ENCODE data around the gene RAD17.

The RAD17 gene

DNA sequence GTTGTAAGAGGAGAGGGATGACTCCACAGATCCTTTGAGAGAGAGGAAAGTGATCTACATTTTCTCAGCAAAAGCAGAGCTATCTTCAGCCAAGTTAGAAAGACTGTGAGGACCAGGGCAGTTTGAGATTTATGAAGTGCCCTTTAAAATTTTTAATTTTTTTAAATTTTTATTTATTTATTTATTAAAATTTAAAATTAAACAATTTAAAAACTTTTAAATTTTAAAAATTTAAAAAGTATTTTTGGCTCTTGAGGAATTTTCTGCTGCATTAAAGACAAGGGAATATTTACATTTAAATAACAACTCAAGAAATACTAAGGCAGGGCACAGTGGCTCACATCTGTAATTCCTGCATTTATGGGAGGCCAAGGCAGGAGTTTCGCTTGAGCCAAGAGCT, 92.6 kb downstream of the RAD17 start:
- DNase-seq (ENCODE audit: low spot score): no peak

All from CD4-positive, alpha-beta T cell treated with Interleukin-2 at 100 ng/mL for 4 hours (primary cell).